SK-MEL-5 (cell line): Measurements from ENCODE around the gene PITPNM2. TPM values are rescaled to one million over a fixed set of nuclear protein-coding genes. Genes with fewer than 3 reads are reported as not detected.
"Not testable (repeated sequence)": the region's sequence is repeated elsewhere in the genome, so short reads cannot be mapped to it uniquely, and the experiment has no call there.

Experiments used
- DNase-seq: peaks from one replicate; pipeline ENCODE4 v3.0.0-alpha.2; 2016; ENCODE audit warnings: low read depth, low spot score
- in situ Hi-C: cut with HindIII; loops from 2 replicates; pipeline ENCODE4 v1.10.0; 2016; ENCODE audit warnings: low sequenced_read_pairs, high pct_unique_total_duplicates, low pct_unique_long_range_greater_than_20kb
- total RNA-seq: library from RNA; depleted of rRNA; stranded (reverse); fragments of >200 nt; shearing (Covaris generic); gene quantifications from 2 replicates; pipeline ENCODE4 v1.2.3, GENCODE V29; 2014; rRNA removed

Gene PITPNM2
- total RNA-seq, 1 experiment from 2014 or later, result 1.2 TPM

DNA sequence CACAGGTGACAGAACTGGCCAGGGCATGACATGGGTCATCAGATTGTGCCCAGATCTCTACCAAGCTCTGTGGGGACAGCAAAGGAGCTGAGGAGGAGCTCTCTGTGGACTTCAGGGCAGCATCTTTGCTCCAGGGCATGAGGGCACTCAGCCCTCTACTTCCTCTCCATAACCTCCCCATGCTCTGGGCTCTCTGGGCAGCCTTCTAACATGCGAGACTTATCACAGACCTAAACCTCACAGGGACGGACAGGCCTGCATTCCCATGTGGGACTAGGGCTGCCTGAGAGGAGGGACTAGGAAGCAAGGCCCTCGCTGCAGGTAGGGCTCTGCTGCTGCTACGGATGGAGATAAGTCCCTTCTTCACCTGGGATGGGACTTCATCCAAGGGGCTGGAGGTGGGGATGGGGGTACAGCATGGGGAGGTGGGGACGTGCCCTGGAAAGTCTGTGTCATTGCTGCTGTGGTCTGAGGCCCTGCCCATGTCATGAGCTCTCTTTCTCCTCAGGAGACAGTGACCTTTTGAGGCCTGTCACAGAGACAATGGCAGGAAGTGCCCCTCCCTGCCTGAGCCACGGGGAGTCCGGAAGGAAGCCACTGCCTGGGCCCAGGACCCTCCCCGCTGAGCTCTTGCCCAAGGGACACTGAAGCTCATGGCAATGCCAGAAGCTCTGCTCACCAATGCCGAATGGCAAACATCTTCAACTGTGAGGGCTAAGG is 44.1 kb downstream of the PITPNM2 start:
- in situ Hi-C loops, result no loop called here
- DNase-seq, result no peak

- in situ Hi-C loops, result no loop called here
- no peak for DNase-seq
Measured at GRCh38 chr12:123105211-123105826, 45.6 kb downstream of the PITPNM2 start.

GRCh38 chr12:123104809-123105208 is 46.1 kb downstream of the PITPNM2 start:
- no peak for DNase-seq
- in situ Hi-C loops, result no loop called here

DNA sequence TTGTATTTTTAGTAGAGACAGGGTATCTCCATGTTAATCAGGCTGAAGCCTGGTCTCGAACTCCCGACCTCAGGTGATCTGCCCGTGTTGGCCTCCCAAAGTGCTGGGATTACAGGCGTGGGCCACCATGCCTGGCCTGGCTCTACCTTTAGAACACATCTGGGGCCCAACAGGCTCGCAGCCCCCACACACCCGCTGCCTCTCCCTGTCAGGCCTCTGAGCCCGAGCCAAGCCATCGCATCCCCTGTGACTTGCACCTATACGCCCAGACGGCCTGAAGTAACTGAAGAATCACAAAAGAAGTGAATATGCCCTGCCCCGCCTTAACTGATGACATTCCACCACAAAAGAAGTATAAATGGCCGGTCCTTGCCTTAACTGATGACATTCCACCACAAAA is 46.8 kb downstream of the PITPNM2 start:
- in situ Hi-C loops, result not testable (repeated sequence)

DNA sequence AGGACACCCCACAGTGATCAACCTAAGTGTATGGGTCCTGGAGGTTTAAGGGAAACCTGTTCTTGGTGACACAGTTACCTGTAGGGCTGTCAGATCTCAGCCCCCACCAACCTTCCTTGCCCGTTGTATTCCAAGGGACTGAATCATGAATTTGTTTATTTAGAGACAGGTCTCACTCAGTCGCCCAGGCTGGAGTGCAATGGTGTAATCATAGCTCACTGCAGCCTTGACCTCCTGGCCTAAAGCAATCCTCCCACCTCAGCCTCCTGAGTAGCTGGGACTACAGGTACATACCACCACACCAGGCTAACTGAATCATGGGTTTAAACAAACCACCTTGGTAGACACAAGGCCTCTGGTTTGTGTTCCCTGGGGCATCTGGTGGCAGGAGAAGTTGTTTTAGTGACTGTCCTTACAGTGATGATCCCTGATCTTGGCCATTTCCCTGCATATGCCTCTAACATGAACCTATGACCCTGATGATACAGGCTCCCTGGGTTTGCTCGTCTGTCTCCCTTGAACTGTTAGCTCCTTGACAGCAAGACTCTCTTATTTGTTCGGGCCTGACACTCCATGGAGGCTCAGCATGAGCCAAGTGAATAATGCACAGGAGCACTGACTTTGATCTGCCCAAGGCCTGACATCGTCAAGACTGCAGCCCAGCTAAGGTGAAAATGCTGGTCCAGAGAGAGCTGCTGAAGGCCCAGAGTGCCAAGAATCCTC is 47.9 kb downstream of the PITPNM2 start:
- in situ Hi-C loops, result no loop called here
- DNase-seq, result no peak

More for the DNA sequence above, 46.8 kb downstream of the PITPNM2 start:
- not testable (repeated sequence) for DNase-seq

GRCh38 chr12:123102366-123102765 is 48.5 kb downstream of the PITPNM2 start:
- no peak for DNase-seq
- in situ Hi-C loops, result no loop called here

GRCh38 chr12:123101526-123101925 is 49.4 kb downstream of the PITPNM2 start:
- in situ Hi-C loops, result no loop called here
- no peak for DNase-seq

Other genes with a start within 250 kb of the PITPNM2 start
- 8.3 and 11.8 TPM in 2 replicates for gene ABCB9, start 184.6 kb downstream of the PITPNM2 start, total RNA-seq
- gene OGFOD2, start 175.8 kb downstream of the PITPNM2 start, total RNA-seq, result 12.2 and 15.0 TPM in 2 replicates
- 128 and 148 TPM in 2 replicates for gene ARL6IP4, start 170.4 kb downstream of the PITPNM2 start, total RNA-seq
- 54.9 and 57.2 TPM in 2 replicates for gene MPHOSPH9, start 82.1 kb upstream of the PITPNM2 start, total RNA-seq
- 6.9 and 11.3 TPM in 2 replicates for gene MTRFR, start 82.3 kb upstream of the PITPNM2 start, total RNA-seq
- 394 and 409 TPM in 2 replicates for gene CDK2AP1, start 120.8 kb upstream of the PITPNM2 start, total RNA-seq
- 46.3 and 48.1 TPM in 2 replicates for gene SBNO1, start 213.8 kb upstream of the PITPNM2 start, total RNA-seq
- 28.1 and 30.3 TPM in 2 replicates for gene KMT5A, start 233.0 kb upstream of the PITPNM2 start, total RNA-seq